Measurements from ENCODE around the gene CHST8.

Gene CHST8

DNA sequence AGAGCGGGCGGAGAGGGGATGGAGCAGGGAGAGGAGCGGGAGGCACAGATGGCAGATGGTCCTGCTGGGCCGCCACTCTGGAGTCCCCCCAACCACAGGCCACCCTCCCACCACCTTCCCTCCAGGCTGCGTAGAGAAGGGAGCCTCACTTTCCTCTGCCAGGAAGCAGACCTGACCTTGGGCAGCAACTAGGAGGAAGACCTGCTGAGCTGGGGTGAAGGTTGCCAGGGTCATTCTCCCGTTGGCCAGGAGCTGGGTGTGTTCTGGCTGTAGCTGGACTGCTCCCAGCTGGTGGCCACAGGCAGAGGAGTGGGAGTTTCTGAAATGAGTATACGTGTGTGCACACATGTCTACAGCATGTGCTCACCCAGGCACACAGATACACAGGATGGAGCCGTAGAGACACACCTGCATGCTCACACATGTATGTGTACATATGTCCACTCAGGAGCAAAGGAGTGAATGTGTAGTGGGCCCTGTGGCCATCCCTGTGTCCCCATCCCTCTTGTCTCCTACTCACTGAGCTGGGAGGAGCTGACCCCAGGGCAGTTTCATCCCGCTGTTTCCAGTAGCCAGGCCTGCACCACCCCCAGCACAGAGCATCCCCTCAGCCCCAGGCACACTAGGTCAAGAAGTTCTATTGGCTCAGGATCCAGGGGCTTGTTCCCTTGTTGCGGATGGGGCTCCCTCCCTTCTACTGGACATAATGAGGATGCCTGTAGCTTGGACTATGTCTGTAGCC, 53.0 kb downstream of the CHST8 start:
- no peak for DNase-seq (ENCODE audit: low spot score)

DNA sequence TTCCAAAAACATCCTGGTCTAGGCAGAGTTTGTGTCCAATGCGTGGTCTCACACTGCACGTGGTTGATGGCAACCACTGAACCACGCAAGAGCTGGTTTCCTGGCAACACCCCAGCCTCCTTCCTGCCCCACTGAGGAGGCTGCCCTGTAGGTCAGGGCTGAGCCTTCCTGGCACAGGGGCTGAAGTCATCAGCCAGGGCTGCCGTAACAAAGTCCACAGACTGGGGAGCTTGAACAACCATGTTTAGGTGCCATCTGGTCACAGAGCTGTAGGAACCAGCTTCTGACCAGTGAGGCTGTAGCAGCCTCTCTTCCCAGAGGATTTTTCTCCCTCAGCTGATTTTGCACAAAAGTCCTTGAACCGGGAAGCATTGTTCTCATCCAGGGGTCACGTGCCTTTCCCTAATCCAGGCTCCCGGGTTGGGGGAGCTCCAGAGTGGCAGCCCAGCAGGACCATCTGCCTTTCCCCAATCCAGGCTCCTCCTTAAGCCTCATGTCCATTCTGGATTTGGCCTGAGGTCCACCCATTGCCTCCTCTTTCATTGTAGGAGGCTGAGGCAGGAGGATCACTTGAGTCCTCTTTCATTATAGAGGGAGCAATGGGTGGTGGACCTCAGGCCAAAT, 53.9 kb downstream of the CHST8 start:
- no peak for DNase-seq (ENCODE audit: low spot score)

DNA sequence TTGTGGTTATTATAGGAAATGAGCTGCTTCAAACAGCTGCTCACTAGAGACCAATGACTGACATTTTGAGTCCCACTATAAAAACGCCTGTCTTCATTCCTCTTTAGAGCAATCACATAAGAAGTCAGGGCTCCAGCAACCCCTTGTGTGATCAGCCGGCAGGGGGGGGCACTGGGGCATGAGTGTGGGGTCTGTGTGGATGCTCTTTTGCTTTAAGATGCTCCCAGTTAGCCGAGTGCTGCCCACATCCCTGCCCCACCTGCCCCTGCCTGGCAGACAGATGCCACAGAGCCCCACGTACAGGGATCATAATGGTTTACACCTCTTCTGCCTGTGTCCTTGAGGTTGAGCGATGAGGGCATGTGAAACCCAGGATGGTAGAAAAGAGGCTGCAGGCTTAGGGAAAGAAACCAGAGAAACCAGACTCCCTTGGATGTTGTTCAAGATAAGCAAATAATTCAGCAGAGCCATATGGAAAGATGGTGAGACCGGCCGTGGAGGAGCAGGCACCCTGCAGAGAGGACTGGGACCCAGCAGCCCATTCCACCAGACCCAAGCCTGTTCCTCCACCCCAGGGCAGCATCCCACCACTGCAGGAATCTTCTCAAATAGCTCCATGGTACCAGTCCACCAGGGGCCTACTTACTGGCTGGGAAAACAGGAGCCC, 55.4 kb downstream of the CHST8 start:
- DNase-seq (ENCODE audit: low spot score): no peak

DNA sequence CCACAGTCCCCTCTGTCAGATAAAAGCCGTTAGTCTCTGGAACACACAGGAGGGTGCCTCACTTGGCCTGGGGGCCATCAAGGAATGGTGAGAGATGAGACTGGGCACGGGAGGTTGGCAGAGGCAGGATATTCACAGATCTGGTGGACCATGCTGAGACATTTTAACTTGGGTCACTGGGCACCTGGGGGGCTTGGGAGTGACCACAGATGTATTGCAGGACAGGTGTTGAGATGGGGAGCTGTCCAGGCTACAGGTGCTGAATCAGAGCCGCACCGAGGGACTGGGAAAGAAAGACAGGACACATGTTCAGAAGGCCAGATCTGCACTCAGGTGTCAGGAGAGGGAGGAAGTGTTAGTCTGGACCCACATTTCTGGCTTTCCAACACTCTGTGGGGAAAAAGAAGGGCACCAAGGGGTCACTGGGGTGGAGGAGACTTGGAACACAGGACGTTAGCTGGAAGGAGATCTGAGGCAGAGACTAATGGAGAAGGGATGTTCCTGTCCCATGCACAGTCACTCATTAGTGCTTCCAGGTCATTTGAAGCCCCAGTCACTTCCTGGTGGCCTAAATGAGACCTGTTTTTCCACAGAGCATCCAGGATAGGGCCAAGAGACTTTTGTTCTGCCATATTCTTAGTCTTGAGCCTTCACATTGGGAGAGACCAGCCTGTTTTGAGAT, 56.1 kb downstream of the CHST8 start:
- no peak for DNase-seq (ENCODE audit: low spot score)

DNA sequence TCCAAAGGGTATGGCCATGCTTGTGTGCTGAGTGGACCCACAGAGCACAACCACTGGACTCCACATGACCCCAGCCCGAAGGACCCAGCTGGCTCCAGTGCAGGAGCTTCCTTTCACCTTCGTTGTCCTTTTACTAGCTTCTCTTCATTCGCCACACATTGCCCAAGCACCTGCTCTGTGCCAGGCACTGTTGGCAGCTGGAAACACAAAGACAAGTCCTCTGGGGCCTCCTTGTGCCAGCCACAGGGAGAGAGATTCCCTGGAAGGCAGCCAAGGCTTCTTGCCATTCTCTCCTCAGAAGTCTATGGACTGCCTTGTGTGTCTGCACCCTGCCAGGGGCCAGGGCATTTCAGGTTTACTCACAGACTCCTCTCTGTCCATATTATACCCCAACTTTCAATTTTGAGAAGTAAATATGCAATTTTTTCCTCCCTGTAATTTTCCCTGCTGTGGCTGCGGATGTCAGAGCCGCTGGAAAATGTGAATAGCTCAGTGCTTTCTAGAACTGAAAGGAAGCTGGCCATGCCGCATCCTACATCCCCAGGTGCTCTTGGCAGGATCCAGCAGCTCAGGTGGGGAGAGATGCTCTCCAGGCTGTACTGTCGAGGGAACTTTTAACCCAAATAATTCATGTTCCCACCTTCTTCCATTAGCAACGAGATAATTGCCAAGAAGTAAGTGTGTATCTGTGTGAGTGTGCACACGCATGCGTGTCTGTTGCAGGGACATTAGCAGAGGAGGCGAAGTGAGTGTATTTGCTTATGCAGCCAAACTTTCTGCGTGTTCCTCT, 57.2 kb downstream of the CHST8 start:
- DNase-seq (ENCODE audit: low spot score): no peak

DNA sequence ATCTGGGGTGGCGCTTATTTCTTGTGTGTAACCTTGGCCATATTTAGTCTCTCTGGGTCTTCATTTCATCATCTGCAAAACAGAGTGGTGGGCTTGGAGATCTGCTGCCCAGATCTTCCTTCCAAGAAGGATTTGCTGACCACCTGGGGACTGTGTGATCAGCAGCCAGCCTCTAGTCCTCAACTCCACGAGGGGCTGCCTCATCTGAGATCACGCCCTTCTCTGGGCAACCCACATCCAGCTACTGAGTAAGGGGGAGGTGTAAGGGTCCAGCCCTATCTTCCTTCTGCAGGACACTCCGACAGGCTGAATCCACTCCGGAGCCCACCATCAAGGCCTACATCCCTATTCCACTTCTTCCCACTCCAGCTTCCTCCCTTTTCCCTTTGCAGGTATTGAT, 57.9 kb downstream of the CHST8 start:
- DNase-seq (ENCODE audit: low spot score): no peak

DNA sequence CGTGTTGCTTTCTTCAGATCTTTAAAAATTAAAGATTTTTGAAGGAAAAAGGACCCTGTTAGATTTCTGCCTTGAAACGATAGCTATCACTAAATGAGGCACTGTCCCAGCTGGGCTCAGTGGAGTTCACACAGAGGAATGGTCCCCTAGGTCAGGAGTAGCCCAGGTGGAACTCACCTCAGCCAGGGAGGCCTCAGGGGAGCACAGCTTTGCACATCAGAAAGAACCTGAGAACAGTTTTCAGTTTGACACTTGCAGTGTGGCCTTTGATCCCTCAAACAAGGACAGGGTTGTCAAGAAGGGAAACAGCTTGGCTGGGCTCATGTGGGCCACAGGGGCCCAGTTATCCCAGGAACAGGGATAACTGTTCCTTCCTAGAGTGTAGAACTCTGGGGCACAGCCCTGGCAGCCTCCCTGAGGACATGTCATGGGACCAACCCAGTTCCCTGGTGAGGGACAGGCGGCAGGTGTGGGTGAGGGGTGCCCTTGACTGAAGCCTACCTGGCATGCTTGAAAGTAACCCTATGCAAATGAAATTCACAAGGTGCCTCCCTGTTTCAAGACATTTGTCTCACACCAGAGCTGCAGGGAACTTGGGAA, 59.4 kb downstream of the CHST8 start:
- DNase-seq (ENCODE audit: low spot score): no peak

DNA sequence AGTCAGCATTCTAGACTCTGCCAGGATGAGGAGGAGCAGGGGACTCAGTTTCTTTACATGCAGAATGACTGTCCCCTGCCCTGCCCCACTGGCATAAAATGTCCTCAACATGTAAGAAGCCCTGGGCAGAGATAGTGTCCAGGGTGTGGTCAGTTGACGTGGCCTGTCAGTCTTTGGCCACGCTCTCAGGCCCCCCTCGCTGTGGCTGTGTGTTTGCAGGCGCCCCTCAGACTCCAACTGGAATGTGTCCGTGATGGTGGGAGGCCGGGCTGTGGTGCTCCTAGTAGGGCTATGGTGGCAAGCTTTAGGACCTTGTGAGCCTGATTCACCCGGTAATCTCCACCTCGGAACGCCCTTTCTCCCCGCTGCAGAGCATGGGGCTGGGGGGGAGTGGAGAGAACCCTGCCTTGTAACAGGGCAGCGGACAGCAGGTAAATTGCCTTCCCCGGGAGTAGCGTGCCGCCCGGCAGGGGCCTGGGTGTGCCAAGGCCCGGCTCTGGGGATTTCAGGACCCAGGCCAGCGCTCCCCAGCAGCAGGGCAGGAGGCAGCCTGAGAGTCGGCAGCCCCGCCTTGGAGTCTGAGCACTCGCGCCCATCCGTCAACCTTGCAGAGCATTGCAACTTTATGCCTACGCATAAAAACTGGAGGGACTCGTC, 62.3 kb downstream of the CHST8 start:
- DNase-seq (ENCODE audit: low spot score): peak; percentile 84

DNA sequence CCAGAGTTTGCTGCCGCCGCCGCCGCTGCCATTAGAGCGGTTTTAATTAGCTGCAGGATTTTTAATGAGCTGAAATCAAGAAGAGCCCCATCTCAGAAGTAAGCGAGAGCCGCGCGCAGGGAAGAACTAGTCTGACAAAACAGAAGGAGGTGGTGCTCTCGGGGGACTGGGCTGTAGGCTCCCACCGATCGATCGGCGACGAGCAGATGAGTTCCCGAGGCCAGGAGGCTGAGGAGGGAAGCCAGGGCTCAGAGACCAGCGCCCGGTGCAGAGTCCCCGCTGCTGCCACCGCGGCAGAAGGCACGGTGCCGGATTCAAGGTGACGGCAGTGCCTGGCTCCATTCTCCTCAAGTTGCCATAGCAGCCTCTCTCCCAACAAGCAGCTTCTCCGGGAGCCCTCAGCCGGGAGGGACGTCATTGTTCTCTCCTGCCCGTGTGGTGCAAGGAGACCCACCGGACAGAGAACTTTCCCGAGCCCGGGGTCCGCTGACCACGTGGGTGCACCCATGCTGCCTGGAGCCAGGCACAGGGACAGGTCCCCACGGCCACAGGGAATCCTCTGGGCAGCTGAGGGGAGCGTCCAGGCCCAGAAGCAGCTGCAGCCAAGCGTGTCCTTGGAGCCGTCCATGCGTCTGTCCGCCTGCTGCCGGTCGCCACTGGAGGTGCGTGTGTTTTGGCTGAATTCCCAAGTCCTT, 62.9 kb downstream of the CHST8 start:
- no peak for DNase-seq (ENCODE audit: low spot score)

DNA sequence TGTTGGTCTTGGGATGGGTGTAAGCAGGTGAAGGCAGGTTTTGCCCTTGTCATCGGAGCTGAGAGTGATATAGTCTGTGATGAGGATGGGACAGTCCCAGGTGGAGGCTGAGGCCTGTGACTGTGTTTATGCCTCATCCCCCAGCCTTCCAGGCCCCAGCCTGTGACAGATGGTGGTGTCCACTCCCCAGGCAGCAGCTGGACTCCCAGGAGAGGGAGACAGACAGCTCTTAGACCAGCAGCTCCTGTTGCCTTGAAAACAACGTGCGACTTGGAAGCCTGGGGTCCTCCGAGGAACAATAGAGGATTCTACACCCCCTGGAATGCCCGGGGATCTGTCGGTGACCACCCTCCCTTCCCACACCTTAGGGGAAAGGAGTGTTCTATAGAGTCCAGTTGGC, 63.8 kb downstream of the CHST8 start:
- DNase-seq (ENCODE audit: low spot score): no peak

DNA sequence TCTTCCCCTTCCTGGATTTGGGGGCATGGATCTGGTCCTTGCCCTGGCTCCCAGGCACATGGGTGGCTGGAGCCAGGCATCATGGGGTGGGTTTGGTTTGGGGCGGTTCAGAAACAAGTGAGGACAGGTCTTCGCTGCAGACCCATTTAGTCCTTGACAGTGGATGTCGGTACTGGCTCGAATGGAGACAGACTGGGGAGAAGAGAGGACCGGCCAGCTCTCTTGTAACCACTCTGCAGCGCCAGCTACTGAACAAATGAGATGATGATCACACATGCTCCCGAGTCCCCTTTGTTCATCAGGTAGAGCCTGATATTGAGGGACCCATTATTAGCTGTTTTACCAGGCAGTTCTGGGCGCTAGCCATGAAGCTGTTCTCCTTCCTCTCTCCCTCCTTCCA, 64.5 kb downstream of the CHST8 start:
- DNase-seq (ENCODE audit: low spot score): no peak

DNA sequence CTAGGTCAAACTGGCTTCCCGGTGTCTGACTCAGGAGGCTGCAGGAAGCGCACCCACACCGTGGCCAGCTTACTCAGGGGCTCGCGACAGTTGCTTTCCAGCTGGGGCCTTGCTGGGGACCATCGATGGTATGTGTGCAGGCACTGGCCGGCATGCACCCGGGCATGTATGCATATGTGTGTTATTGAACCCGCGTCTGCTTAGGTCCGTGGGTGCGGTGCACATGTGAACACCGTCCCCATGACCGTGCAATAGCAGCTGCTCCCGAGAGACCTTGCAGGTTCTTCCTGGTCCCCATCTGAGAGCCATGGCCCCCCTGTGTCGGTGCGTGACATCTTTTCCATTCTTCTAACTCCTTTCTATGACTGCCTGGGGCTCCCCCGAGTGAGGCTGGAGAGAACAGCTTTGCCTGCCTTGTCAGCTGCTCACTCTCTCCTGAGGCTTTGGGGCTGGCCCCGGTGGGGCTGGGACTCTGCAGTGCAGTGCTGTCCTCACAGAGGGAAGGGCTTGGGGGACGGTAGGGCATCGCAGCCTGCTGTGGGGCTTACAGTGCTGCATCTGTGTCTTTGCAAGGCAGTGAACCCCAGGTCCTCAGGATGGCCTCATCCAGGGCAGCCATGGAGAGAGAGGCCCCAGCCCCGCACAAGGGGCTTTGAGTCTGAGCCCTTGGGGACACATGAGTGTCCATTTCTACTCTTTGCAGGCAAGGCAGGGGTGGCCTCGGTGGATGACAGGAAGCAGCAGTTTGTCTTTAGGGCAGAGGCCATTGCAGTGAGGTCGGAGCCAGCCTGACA, 65.1 kb downstream of the CHST8 start:
- DNase-seq (ENCODE audit: low spot score): no peak

DNA sequence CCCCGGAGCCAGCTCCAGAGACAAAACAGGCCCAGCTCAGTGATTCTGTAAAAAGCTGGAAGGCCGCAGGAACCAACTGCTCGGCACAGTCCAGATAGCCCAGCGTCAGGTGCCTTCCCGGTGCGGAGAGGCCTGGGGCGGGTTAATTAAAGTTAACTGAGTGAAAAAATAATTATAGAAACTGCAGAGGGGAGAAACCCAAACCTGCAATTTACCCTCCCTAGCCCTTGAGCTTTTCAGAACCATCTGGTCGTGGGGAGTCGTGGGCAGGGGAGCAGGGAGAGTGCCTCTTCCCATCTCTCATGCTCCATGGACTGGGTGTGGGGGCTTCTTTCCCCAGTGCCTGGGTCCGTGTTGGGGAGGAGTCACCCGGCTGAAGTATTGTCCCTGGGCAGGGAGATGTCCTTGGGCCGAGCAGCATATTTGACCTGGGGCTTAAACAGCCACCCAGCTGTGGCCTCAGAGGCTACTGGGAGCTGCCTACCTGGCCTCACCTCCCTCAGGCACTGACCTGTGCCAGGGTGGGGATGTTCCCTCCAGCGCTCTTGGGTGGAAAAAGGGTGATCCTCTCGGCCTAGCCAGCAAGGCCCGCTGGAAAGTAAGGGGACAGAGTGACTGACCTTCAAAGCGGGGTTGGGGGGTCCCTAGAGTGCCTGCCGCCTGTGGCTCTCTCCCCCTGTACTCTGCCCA, 65.9 kb downstream of the CHST8 start:
- DNase-seq (ENCODE audit: low spot score): no peak

DNA sequence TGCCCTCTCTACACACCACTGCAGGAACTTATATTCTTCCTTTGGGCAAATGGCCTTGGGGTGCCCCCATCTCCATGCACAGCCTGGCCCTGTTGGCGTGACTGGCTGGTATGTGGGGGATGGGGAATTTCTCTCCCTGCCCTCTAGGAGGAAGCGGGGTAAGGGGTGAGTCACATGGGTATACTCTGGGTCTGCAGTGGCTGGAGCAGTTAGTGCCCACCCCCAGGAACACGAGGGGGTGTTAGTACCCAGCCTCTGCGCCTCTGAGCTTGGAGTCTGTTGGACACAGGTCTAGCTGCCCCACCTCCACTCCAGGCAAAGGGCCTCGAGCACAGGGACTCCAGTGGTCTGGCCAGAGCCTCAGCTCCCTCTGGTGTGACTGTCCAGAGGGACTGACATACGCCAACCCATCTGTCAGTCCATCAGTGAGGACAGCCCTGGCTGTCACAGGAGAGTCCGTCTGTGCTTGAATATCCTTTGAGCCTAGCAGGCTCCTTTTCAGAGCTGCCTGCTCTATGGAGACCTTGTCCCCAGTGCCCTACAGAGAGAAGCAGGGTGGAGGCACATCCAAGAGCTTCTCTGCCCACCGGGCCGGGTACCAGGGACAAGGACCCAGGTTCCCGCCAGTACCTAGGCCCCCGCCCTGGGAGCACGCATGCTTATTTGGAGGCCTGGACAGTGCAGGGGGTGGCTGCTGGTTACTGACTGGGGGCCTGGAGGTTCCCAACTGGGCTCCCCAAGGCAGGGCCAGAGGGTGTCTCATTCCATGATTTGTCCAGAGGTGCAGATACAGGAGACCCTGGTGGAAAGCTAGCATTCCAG, 66.6 kb downstream of the CHST8 start:
- no peak for DNase-seq (ENCODE audit: low spot score)

DNA sequence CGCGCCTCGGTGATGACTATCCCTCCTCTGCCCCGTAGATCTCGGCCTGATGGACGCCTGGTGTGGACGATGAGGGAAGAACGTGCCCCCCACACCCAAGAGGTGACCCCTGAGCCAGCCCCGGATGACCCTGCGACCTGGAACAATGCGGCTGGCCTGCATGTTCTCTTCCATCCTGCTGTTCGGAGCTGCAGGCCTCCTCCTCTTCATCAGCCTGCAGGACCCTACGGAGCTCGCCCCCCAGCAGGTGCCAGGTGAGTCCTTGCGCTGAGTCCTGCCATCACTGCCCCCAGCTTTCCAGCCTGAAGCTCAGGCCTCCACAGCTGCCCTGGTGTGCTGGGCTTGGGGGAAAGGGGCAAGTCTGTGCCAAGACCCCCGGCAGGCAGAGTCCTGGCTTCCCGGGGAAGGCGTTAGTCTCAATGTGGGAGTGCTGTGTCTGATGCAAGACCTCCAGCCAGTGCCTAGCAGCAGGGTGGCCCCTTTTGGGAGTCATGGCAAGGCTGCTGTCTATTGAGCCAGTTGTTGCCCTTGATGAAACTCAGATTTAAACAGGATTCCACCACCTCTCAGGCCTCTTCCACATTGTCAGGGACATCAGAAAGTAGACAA, 67.5 kb downstream of the CHST8 start:
- DNase-seq (ENCODE audit: low spot score): no peak

DNA sequence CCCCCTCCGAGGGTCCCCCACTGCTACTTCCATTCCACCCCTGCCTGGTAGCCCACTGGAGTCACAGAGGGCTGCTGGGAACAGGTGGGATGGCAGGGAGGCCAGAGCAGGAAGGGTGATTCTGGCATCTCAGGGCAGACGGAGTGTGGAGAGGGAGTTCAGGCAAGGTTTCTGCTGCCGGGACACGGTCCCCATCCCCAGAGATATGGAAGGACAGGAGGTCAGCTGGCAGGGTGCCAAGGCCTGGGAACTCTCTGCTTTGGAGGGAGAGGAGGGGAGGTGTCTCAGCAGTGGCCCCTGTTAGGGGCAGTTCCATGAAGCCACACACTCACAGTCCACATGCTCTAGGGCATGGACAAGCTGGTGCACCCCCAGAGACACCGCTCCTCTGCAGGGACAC, 68.1 kb downstream of the CHST8 start:
- no peak for DNase-seq (ENCODE audit: low spot score)

DNA sequence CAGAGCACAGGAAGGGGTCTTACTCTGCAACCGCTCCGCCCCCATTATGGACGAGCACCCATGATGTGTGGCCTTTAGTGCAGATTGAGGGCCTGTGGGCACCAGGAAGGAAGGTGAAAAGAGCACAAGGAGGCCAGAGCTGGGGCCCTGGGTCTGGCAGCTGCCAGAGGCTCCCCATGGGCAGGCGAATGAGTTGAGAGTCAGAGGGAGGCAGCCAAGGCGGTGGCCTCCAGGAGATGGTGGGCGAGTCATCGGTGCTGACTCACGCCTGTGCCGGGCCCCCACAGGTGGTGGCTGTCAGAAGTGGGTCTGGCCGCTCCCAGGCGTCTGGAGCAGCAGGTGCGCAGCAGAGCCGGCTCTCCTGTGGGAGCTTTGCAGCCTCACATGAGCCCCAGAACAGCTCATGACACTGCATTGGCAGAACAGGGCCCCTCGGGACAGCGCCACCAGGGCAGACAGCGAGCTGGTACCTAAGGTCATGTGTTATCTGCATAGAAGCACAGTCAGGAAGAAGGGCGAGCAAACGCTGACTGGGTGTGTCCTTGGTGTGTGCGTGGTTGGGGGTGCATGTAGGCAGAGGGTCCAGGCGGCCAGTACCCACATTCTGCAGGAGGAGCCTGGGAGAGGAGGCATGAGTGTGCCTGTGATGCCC, 68.8 kb downstream of the CHST8 start:
- DNase-seq (ENCODE audit: low spot score): no peak
